Fibroblast of lung (primary cell): Measurements from ENCODE around the gene ACOT7.

Experiments
- CTCF ChIP-seq, 2 donors: IDR thresholded peaks in 1 of 2; conservative IDR thresholded peaks in 1 of 2; 1 replicate in 1 of 2; 2 replicates in 1 of 2; pipeline ENCODE4 v1.5.1; 2011 to 2012; ENCODE audit warnings: low read length in 2 of 2, control low read depth in 1 of 2, inconsistent platforms in 1 of 2, low read depth in 1 of 2, mild to moderate bottlenecking in 1 of 2
- EZH2 ChIP-seq: IDR thresholded peaks from 2 replicates; pipeline ENCODE4 v1.5.1; 2012; ENCODE audit warnings: low read length, control low read depth, mild to moderate bottlenecking; ENCODE audit errors: missing control alignments

GRCh38 chr1:6288026-6288425 is 105.5 kb downstream of the ACOT7 start:
- TF ChIP-seq CTCF (conservative IDR thresholded peaks at IDR 0.05 in 1 of 2, IDR thresholded peaks at IDR 0.05 in 1 of 2; ENCODE audit: low read depth in 1 of 2, low read length in 2 of 2) (no peak), EZH2 (no peak)
